ENCODE results near the gene CDKN2B. TPM values are rescaled to one million over a fixed set of nuclear protein-coding genes. Genes with fewer than 3 reads are reported as not detected.

Gene CDKN2B
- total and polyA plus RNA-seq, 2 of the 4 experiments (the other 2 are of a cell fraction), result 3.6 to 8.2 TPM

- Histone ChIP-seq H2BK120ac (ENCODE audit: low read depth, low read length) (no peak overlapping the region), H3K79me1 (ENCODE audit: low read depth in 1 of 2, low read length in 2 of 2) (no peaks in the 10 kb centered on the region), H3K27me3 (ENCODE audit: control insufficient read depth, insufficient read depth, low read length) (no peaks in the 10 kb centered on the region), H3K27ac (ENCODE audit: insufficient read depth, low read length) (no peak overlapping the region), H4K8ac (ENCODE audit: low read depth in 2 of 2, low read length in 2 of 2) (no peak overlapping the region), H3K23ac (ENCODE audit: low read depth, low read length) (no peak overlapping the region), H3K9me3 (ENCODE audit: control insufficient read depth, insufficient read depth, low read length) (no peaks in the 10 kb centered on the region), H2AFZ (replicated peaks; ENCODE audit: low read length, poor library complexity) (no peak overlapping the region), H4K5ac (ENCODE audit: low read depth, low read length) (no peak overlapping the region), H4K91ac (ENCODE audit: insufficient read depth, low read depth, low read length) (no peak overlapping the region), H3K9me1 (ENCODE audit: insufficient read depth, low read length) (peaks cover 1% of the 10 kb centered on the region; the same call in 1 of the 2 replicates), H2AK5ac (ENCODE audit: low read depth, low read length) (no peak overlapping the region), H2BK20ac (ENCODE audit: low read depth, low read length) (no peak overlapping the region), H3K18ac (ENCODE audit: low read depth, low read length) (no peak overlapping the region), H2AK9ac (replicated peaks; ENCODE audit: low read depth, low read length, poor library complexity) (no peak overlapping the region), H2BK5ac (ENCODE audit: low read depth, low read length, poor library complexity, severe bottlenecking) (no peak overlapping the region), H3K14ac (replicated peaks; ENCODE audit: low read depth, low read length) (no peak overlapping the region), H4K20me1 (ENCODE audit: insufficient read depth, low read length) (no peaks in the 10 kb centered on the region), H3K9ac (ENCODE audit: low read depth, low read length) (no peak overlapping the region), H3K4me1 (ENCODE audit: control insufficient read depth, insufficient read depth, low read length) (peaks cover 4% of the 10 kb centered on the region), H3K36me3 (ENCODE audit: control insufficient read depth, insufficient read depth, low read length) (no peaks in the 10 kb centered on the region), H3K4me2 (ENCODE audit: low read depth, low read length) (no peak overlapping the region), H2BK15ac (ENCODE audit: low read depth, low read length) (no peak overlapping the region), H3K4me3 (ENCODE audit: insufficient read depth, low read depth, low read length) (no peak overlapping the region), H3K56ac (ENCODE audit: extremely low read depth, insufficient read depth, low read length) (no peak overlapping the region), H3K4ac (ENCODE audit: low read depth, low read length) (no peak overlapping the region)
- BruUV-seq (replicated peaks), result no TSS peak
- DNase-seq (no peak), ATAC-seq (ENCODE audit: low read depth) (no peak)
- ChIA-PET POLR2A (ENCODE audit: unreplicated experiment) (interaction anchor here (0.6 kb wide), 1 partner anchor 216 kb away, joined by 4 read pairs; no protein-coding TSS in a partner anchor), CTCF (no interaction called here)
- in situ Hi-C loops (cut with MboI; ENCODE audit: low sequenced_read_pairs), result no loop called here
- intact Hi-C loops (cut with micrococcal nuclease), result no loop called here
- TF ChIP-seq MXI1 (IDR thresholded peaks at IDR 0.05; ENCODE audit: borderline replicate concordance, low read depth, low read length) (no peak), MAFK (IDR thresholded peaks at IDR 0.05; ENCODE audit: low read depth, low read length) (no peak), ELK1 (IDR thresholded peaks at IDR 0.05; ENCODE audit: borderline replicate concordance, low read depth, low read length) (no peak), USF2 (IDR thresholded peaks at IDR 0.05; ENCODE audit: low read depth, low read length) (no peak), RAD21 (IDR thresholded peaks at IDR 0.05; ENCODE audit: low read length) (no peak), MAZ (IDR thresholded peaks at IDR 0.05; ENCODE audit: borderline replicate concordance, low read depth, low read length) (no peak), RFX5 (IDR thresholded peaks at IDR 0.05; ENCODE audit: low read depth, low read length) (no peak), FOS (IDR thresholded peaks at IDR 0.05; ENCODE audit: low read depth, low read length) (no peak)
- dilution Hi-C loops (cut with HindIII; ENCODE audit: low sequenced_read_pairs, unreplicated experiment), result no loop called here
Measured at GRCh38 chr9:22045423-22045822, 36.3 kb upstream of the CDKN2B start.

Data from IMR-90 (cell line).